ENCODE measurements around the gene TNKS2.

The TNKS2 gene

DNA sequence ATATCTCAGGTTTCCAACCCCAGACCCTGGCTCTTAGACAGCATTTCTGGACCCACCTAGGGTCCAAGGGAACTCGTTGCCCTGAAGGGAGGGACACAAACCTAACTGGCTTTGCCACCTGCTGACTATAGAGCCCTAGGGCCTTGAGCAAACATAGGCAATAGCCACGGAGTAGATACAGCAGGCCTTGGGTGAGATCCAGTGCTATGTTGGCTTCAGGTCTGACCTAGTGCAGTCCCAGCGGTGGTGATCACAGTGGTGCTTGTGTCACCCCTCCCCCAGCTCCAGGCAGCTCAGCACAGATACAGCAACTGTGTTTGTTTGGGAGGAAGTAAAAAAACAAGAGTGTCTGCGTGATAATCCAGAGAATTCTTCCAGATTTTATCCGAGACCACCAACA, 9.7 kb upstream of the TNKS2 start:
- H3K4me3 ChIP-seq (ENCODE audit: low read length): no peak overlapping the region
- TF ChIP-seq, protein P1, sequence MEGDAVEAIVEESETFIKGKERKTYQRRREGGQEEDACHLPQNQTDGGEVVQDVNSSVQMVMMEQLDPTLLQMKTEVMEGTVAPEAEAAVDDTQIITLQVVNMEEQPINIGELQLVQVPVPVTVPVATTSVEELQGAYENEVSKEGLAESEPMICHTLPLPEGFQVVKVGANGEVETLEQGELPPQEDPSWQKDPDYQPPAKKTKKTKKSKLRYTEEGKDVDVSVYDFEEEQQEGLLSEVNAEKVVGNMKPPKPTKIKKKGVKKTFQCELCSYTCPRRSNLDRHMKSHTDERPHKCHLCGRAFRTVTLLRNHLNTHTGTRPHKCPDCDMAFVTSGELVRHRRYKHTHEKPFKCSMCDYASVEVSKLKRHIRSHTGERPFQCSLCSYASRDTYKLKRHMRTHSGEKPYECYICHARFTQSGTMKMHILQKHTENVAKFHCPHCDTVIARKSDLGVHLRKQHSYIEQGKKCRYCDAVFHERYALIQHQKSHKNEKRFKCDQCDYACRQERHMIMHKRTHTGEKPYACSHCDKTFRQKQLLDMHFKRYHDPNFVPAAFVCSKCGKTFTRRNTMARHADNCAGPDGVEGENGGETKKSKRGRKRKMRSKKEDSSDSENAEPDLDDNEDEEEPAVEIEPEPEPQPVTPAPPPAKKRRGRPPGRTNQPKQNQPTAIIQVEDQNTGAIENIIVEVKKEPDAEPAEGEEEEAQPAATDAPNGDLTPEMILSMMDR (conservative IDR thresholded peaks at IDR 0.05; ENCODE audit: low read depth, low read length): no peak
- DNase-seq (ENCODE audit: low read depth): no peak

DNA sequence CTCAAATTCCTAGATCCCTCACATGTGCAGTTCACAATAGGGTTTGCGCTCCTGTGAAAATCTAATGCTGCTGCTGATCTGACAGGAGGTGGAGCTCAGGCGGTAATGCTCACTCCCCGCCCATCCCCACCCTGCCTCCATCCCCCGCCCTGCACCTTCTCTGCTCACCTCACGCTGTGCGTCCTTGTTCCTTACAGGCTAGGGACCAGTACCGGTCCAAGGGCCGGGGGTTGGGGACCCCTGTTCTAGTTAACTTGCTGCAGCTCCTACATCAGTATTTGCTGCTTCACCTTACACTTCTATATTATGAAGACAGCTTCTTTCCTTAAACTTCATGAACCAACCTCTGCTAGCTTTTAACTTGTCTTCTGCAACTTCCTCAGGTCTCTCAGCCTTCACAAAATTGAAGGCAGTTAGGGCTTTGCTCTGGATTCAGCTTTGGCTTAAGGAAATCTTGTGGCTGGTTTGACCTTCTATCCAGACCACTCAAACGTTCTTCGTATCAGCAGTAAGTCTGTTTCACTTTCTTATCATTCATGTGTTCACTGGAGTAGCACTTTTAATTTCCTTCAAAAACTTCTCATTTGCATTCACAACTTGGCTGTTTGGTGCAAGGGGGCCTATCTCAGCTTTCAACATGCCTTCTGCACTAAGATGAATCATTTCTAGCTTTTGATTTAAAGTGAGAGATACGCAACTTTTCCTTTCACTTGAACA, 1.7 kb upstream of the TNKS2 start:
- TF ChIP-seq, protein P1 (conservative IDR thresholded peaks at IDR 0.05; ENCODE audit: low read depth, low read length): no peak
- peak overlapping the region; percentile 36 for H3K4me3 ChIP-seq (ENCODE audit: low read length)
- DNase-seq (ENCODE audit: low read depth): no peak

DNA sequence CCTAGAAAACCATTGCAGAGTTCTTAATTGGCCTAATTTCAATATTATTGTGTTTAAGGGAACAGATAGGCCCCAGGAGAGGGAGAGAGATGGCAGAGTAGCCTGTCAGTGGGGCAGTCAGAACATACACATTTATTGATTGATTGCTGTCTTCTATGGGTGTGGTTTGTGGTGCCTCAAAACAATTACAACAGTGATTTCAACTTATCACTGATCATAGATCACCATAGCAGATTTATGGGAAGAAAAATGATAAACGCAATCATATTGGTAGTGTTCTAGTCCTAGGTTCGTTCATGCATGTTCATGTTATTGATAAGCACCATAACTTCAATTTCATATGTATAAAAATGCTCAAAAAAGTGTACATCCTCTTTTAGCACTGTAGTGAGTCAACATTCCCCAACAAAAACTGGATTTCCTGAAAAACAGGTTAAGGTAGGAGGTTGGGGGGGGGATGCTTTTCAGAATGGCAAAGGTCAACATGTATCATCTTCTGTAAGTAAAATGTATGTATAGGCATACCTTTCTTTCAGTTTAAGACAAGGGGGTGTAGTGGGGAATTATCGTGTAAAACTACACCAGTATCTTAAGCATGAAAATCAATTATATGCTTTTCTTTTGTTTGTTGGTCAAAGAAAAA, 1.1 kb upstream of the TNKS2 start:
- no peak for DNase-seq (ENCODE audit: low read depth)

DNA sequence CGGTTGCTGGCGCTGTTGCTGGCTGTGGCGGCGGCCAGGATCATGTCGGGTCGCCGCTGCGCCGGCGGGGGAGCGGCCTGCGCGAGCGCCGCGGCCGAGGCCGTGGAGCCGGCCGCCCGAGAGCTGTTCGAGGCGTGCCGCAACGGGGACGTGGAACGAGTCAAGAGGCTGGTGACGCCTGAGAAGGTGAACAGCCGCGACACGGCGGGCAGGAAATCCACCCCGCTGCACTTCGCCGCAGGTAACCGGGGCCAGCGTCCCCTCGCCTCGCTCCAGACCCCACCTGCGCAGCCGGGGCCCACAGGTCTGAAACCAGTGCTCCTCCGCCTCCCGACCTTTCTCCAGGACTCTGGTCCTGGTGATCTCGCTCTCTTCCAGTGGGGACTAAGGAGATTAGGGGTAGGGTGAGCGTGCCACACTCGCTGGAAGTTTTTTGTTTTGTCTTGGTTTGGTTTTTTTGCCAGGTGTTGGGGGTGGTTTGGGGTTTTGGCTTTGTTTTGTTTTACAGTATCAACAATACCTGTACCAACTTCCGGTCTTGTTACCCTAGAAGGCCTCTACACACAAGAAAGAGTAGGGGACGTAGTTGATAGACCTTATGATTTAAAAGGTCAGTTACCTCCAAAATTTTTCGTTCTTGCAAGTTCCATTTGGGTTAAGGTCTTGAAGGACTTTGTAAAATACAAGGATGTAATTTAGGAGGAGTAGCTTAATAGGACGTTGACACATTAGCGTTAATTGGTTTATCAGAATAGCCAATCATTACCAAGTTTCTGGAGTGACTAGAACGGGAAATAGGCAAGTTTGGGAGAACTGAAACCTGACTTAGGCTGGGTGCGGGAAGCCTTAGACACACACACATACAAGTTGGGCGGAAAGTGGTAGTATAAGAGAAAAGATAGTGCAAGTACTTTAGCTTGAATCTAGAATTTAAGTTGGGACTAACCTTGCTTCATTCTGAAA, 704 bp downstream of the TNKS2 start:
- no peak for DNase-seq (ENCODE audit: low read depth)
- H3K4me3 ChIP-seq (ENCODE audit: low read length): peak overlapping the region; percentile 88
- TF ChIP-seq, protein P1 (conservative IDR thresholded peaks at IDR 0.05; ENCODE audit: low read depth, low read length): no peak

More for the DNA sequence above, 1.1 kb upstream of the TNKS2 start:
- TF ChIP-seq, protein P1 (conservative IDR thresholded peaks at IDR 0.05; ENCODE audit: low read depth, low read length): no peak
- peak overlapping the region; percentile 88 for H3K4me3 ChIP-seq (ENCODE audit: low read length)

DNA sequence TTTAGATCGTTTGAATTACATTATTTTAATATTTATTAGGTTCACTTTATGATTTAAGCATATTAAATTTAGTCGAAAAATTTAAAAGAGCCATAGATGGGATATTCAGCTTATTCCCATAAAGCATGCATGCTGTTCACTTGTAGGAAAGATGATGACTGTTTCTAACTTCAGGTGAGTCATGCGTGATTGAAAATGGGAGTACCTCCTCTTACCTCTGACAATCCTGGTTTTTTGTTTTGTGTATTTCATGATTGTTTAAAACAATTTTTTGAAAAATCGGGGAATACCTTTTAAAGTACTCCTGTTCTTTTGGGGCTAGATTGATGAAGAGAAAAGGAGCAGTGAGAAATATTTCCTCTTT, 1.4 kb downstream of the TNKS2 start:
- TF ChIP-seq, protein P1 (conservative IDR thresholded peaks at IDR 0.05; ENCODE audit: low read depth, low read length): no peak
- H3K4me3 ChIP-seq (ENCODE audit: low read length): peak overlapping the region; percentile 88
- DNase-seq (ENCODE audit: low read depth): no peak

DNA sequence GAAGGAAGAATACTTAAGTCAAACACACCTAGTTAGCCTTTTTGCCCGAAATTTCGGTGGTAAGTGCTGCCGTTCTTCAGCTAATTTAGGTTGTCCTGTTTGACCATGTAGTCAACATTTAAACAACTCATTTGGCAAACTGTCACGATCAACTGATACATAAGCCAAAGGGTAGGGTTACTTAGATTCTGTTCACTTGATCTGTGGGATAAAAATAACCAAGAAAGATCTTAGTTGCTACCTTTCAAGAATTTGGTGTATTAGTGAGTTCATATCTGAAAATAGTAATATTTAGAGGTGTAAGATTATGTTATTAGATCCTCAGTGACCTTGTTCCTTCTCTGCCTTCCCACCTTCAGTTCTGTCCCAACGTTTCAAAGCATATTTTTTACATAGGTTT, 2.0 kb downstream of the TNKS2 start:
- no peak for DNase-seq (ENCODE audit: low read depth)
- peak overlapping the region; percentile 88 for H3K4me3 ChIP-seq (ENCODE audit: low read length)
- TF ChIP-seq, protein P1 (conservative IDR thresholded peaks at IDR 0.05; ENCODE audit: low read depth, low read length): no peak

All from retinal pigment epithelial cell (primary cell).